IPS-NIHi7 (cell line): ENCODE results near the gene DHRS12.
A peak's percentile ranks its signal among the peaks of the same experiment; 100 is the strongest.
"Not testable (repeated sequence)": the region's sequence is repeated elsewhere in the genome, so short reads cannot be mapped to it uniquely, and the experiment has no call there.

Experiments
- DNase-seq: peaks from one replicate; pipeline ENCODE4 v3.0.0; 2012; ENCODE audit warnings: mixed read lengths; ENCODE audit errors: extremely low spot score

Gene DHRS12

DNA sequence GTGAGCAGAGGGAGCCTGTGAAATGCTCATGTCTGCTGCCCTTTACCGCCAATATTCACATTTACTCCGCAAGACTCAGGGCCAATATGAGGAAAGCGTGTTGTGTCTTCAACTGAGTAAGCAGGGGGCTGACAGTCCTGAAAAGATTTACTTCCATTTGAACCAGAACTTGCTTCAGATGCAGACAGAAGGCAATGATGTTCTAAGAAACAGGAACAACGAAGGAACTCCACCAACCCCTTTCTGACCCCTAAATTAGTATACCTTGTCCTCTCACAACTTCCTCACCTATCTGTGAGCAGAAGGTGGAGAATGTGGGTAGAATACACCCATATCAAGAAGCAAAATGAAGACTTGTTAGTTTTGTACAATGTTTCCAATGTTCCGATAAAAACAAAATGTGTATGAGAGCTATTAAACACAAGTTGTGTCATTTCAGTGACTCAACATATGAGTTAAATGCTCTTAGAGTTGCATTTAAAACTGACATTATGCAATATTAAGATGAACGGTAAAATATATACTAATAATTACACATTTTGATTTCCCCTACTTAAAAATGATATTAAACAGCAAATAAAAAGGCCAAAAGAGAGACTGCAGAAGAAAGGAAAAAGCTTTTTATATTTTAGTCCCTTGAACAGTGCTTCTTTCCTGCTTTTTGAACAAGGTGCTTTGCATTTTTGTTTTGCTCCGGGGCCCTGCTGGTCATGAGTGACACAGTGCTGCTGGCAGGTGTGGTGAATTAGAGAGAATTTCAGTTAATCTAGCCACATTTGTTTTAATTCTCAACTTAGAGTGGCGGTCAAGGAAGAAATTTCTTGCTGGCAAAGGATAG is 25.0 kb upstream of the DHRS12 start:
- no peak for DNase-seq

DNA sequence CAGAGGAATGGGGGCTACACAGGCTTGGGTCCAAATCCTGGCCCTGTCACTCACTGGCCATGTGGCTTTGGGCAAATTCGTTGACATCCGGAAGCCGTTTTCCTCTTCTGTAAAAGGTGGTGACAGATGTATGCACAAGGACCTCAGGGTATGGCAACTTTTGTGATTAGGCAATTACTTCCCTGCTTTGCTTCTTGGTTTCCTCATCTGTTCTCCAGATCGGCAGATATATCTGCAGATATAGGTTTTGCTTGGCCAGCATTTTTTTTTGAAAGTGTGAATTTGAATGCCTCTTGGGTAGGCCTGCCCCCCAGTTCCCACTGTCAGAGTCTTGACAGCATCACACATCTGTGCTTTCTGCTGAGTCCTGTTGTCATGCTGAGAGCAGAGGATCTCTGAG is 23.3 kb upstream of the DHRS12 start:
- DNase-seq = no peak

DNA sequence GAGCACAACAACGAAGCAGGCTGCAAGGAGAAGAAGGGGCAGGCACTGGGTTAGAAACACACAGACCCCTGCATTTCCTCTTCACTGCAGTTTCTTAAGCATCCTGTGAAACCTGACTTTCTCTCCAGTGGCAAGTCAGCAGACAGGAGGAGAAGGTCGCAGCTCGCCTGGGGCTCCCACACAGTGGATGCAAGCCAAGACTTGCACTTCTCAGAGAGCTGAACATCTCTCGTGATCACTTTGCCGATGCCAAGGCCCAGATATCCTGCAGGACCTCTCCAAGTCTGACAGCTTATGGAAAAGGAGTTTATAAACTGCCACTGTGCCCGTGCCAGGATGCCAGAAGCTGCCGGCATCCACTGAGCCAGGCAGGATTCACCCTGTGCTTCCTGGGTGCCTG is 22.6 kb upstream of the DHRS12 start:
- DNase-seq = no peak

DNA sequence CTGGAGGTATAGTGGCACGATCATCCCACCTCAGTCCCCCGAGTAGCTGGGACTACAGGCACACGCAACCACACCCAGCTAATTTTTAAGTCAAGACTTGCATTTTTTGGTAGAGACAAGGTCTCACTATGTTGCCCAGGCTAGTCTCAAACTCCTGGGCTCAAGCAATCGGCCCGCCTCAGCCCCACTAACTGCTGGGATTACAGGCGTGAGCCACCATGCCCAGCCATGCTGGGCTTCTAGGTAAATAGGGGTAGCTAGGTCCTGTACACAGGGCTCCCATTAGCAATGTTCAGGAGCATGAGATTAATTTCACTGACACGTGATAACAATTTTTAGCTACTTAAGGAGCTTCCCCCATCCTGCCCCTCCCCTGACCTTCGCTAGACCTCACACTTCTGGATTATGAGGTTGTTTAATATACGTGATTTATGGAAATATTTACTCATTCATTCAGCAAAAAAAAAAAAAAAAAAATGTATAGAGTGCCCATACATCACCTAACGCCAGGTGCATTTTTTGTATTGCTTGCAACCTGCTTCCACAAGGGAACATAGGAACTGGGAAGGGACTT is 21.8 kb upstream of the DHRS12 start:
- no peak for DNase-seq

DNA sequence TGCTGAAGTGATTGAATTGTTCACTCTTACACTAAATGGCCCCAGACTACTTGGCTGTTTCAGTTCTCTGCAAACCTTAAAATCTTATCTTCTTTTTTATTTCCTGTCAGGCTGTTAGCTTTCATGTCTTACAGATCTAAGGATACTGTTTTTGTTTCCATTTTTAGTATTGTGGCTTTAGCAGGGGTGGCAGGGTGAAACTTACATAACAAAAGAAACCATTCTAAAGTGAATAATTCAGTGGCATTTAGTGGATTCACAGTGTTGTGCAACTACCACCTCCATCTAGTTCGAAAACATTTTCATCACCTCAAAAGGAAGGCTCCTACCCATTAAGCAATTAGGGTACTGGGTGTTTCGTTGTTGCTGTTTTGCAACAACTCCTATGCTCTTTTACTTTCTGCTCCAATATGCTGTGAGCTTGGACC is 21.2 kb upstream of the DHRS12 start:
- no peak for DNase-seq

DNA sequence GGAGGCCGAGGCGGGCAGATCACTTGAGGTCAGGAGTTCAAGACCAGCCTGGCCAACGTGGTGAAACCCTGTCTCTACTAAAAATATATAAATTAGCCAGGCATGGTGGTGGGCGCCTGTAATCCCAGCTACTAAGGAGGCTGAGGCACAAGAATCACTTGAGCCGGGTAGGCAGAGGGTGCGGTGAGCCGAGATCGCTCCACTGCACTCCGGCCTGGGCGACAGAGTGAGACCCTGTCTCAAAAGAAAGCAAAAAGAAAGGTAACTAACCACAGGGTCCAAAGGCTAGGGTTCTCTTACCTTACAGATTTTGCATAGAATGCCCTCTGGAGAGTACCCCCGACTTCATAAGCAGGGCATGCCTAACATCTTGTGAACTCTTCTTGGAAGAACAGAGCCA is 20.7 kb upstream of the DHRS12 start:
- not testable (repeated sequence) for DNase-seq

DNA sequence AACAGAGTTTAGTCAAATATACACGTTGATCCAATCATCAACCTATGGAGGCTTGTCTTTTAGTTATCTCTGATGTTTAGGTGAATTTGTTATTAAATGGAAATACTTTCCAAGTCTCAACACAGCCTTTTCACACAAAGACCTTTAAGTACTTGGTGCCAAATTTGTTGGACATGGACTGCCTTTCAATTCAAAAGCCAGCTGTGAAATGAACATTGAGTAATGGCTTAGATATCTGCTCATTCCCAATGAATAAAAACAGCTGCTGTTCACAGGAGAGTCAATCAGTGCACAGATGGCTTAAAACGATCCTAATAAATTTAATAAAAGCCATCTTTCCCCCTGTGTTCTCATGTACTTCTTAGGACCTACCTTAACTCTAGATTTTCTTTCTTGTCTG is 19.9 kb upstream of the DHRS12 start:
- no peak for DNase-seq

DNA sequence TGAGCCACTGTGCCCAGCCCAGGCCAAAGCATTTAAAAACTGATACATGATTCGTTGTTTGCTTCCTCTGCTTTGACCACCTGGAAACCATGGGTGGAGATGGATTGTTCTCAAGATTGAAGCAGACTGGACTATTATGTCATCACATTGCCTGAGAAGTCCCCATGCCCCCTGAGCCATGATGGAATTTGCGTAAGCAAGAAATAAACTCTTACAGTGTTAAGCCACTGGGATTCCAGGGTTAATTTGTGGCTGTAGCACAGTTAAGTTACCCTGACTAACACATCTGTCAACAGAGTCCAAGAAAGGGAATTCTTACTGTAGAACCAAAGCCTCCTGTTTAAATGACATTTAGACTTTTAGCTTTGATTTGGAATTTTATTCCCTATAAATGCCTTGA is 19.4 kb upstream of the DHRS12 start:
- DNase-seq = no peak

DNA sequence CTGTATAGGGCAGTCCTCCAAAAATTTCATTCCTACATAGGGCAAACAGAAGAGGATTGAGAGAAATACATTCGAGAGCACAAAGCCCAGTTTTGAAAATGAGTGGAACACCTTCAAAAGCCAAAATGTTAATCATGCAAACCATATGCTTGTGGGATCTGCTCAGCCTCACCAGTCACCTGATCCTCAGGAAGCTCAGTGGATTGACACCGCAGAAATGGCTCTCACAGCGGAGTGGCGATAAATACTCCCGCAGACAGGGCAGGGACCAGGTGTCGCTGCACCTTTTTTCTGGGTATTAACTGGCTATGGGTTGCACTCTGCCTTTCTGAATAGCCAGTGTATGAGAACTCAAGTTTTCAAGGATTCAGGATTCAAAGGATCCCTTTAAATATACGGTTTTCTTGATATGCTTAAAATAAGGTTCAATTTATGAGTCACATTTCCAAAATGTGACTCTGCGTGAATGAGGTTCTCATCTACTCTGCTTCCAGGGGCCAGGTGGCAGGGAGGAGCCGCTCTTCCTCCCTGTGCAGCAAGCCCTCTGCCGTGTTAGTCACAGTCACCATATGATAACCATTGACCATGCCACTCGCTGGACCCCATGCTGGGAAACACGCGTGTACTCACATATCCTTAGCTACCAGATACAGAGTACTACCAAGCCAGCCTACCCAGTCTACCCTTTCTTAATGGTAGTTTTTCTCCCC is 18.3 kb upstream of the DHRS12 start:
- DNase-seq = no peak

DNA sequence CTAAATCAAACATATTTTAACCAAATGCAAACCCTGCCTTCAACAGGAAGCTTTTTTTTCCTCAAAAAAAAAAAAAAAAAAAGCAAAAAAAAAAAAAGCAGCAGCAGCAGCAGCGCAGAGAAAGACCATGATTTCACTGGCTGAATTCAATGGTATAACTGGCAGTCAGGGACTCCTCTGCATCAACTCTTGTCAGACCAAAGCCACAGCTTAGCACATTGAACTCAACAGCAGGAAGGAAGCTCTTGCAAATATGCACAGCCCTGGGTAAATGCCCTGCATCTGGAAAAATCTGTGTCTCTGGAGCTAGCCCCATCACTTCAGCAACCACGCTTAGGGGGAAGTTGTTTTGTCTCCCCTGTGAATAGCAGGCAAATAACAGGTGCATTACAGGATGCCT is 17.6 kb upstream of the DHRS12 start:
- no peak for DNase-seq

DNA sequence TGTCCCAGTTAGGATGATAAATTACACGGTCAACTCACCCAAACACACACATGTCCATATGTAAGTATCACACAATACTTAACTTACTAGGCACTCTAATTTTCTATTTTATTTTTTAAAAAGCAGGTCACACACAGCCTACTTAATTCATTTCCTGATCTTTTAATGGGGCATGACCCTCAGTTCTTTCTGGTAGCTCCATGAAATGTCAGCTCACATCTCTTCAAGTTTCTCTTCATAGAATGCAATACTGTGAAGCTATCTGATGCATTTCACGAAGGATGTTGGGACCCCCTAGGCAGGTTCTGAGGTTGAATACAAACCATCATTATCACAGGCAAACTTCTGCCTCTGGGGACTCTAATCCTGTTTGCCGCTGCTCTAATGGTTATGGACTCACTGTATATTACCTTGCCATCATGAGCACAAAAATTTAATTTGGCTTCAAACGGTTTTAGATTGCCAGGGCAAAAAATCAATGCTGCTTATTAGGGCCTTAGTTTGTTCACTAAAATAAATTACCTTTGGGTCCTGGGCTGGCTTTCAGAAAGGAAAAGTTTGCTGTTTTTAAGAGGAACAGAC is 16.1 kb upstream of the DHRS12 start:
- DNase-seq = no peak

DNA sequence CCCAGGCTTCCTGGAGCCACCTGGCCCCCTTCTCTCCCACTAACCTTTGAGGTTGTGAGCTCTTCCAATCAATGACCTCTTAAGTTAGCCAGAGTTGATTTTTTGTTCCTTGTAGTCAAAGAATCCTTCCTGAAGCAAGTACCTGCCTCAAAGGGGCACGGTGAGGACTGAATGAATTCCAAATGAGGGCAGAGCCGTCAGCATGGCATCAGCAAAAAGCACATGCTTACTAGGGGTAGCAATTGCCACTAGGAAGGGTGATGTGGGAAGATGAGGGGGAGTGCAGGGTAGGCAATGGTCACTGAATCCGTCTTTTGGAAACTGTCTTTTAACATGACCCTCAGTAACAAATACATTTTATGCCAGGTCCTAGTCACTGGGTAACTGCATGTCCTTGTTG is 15.6 kb upstream of the DHRS12 start:
- DNase-seq = no peak

DNA sequence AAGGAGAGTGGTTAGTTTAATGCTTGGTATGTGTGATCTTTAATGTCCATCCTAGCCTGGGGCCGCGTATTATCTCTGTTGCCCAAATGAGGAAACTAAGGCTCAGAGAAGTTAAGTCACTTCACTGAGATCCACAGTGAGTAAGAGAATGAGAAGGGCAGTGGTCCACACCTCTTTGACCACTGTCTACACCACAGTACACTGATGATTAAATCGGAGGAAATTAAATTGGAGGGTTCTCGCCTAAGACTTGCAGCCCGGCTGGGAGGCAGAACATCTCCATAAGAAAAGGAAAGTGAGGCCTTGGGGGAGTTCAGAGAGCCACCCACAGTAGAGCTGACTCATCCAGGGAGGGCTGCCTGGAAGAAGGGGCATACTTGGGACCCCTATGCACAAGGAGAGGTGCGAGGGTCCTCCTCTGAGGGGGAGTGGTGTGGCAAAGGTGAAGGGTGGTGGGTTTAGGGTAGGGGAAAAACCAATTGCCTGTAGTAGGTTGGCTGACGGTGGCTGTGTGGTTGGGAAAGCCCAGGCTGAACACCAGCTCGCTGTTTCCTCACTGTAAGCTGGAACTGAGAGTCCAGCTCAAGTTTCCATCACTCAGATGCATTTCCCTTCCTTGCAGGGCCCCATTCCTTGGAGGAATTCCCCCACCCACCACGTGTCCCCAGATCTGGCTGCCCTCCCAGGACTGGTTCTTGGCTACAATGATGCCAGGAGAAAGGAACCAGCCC is 15.0 kb upstream of the DHRS12 start:
- DNase-seq = no peak

DNA sequence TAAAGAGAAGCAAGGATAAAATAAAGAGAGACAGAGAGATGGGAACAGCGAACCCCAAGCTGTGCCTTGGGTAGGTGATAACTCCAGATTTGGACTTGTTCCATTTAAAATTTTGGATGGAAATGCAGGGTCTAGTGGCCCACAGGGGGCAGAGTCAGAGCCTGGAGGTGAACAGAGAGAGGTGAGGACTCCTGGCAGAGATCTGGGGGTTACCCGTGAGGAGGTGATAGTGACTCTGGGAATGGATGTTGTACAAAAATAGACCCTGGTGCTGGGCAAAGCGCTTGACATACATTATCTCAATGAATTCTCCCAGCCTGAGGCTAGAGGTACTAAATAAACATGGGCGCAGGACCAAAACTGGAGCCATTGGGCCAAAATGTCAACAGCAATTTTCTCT is 14.3 kb upstream of the DHRS12 start:
- no peak for DNase-seq

DNA sequence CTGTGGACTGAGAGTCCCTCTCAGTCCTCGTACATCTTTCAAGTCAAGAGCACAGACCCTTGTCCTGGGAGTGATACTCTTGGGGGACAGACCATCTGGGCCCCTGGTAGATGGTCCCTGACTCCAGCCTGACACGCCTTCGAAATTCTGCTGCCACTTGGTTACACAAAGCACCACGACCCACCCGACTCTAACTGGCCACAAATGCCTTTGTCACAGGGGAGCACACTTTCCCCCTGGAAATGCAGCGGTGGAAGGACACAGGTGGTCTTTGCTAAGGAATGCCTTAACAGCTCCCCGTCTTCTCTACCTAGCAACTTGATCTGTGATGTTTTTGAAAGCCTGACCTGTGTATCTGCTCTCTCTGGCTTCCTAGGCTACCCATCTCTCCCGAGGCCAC is 13.8 kb upstream of the DHRS12 start:
- DNase-seq = no peak

DNA sequence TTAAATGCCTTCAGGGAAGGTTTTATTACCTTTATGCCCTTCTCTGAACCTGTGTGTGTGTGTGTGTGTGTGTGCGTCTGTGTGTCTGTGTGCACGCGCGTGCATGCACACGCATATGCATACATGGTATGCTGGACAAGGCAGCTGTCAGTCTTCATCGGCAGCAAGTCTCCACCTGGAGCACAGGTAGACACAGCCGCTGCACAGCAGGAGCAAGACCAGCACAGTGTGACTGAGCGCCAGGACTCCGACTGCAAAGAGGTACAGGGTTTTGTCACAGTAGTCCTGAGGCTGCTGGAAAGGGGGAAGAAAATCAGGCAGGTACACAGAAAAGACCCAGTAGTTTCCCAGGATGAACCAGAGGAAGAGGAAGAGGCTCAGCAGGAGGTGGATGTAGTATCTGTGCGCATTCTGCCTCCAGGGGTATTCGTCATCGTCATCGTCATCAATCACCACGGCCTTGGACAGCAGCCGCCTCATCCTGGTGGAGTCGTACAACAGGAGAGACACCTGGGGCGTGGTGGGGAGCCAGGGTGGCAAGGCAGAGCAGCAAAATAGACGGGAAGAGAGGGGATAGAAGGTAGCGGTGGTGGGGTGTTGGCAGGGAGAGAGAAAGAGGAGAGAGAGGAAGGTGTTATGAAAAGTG is 12.8 kb upstream of the DHRS12 start:
- DNase-seq = no peak

DNA sequence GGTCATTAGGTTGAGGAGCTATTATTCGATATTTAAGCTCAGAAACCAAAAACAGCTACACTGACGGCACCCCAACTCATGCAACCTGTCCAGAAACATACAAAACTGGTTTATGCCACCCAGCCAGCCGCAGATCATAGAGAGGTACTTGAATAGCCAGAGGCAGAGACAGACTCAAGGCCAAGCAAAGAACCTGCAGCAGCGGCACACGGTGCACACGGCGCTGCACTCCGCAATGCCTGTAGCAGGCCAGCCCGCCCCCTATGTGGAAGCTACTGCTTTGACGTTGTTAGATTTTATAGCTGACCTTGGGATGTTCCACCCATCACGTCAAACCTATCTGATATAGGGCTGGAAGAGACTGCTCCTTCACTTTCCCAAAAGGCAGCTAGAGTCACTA is 11.9 kb upstream of the DHRS12 start:
- no peak for DNase-seq

DNA sequence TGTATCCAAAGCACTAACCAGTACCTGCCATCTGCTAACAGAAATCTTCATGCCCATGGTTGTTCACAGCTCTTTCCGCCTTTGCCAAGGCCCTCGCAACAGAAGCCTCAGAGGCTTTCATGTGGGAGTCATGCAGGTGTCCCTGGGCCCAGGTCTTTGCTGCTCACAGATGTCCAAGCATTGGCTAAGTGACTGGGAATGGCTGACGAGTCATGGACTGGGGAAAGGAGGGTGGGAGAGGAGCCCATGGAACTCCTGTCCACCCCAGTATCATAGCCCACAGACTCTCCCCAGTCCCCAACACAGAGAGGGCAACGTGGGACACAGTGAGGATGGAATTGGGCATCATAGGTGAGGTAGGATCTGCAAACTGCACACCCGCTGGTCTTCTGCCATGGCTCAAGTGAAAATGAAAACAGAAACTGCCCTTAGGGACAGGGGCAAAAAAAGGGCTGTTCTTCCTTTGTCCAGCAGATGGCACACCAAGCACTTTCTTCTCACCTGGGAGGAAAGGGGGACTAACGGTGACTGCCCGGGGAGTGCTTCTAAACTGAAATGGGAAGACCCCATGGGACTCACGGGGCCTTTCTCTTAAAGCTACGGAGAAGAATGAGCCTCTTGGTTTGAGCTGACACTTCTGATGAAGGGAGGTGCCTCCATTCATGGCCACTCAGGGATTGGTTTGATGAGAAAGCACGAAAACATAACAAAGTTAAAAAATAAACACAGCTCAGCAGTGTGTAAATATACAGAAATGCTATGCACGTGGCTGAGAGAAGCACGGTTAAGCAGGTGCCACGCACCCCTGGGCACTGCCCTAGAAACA is 11.1 kb upstream of the DHRS12 start:
- DNase-seq = peak; percentile 80

DNA sequence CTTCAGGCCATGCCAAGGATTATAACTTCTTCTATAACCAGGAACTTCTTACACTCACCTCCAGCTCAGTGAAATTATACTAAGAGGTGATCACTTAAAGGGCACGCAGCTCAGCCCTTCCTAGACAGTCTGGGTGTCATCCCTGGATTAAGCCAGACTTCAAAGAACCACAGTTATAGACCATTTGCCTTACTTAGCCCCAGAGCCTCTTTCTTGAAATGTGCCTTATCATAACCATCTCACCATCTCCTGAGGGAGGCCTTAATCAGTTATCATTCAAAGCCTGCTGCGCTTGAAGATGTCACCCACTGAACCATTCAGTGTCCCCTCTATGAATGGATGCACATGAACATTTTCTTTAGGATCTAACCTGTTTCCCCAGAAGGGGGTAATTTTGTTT is 10.1 kb upstream of the DHRS12 start:
- DNase-seq = no peak

DNA sequence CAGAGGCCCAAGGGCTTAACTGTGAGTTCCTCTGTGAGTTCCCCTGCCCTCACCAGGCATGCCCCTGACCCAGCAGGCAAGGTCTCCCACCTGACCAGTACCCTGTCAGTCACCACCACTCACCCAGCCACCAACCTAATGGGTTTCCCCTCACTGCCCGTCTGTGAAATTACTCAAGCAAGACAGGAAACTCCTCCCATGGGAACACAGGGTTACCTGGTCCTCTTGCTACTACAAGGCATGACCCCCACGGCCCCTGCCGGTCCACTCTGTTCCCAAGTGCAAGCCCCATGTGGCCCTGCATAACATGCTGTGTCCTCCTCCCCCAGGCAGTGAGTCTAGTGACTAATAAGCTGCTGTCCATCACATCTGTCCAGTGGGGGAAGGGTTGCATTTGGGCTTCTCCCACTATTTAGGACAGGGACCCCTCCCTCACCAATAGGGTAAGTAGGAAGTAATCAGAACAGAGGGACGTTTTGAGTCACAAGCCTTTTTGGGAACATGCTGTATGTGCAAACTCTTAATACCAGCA is 8.0 kb upstream of the DHRS12 start:
- DNase-seq = no peak
